HG02678 (cell line): ENCODE data around the gene MPPED2.

Source experiments
- ATAC-seq: cut with Tn5 transposase; IDR thresholded peaks from one replicate; pipeline ENCODE4 v1.9.1; 2021; ENCODE audit warnings: mild to moderate bottlenecking, moderate library complexity; ENCODE audit not compliant: unreplicated experiment

The MPPED2 gene

GRCh38 chr11:30455025-30455424 lies 131.1 kb downstream of the MPPED2 start:
- no peak for ATAC-seq

- no peak for ATAC-seq
Observed at GRCh38 chr11:30454541-30454940, 131.6 kb downstream of the MPPED2 start.

- ATAC-seq, result no peak
Observed at GRCh38 chr11:30454111-30454510, 132.0 kb downstream of the MPPED2 start.

GRCh38 chr11:30453705-30454104 lies 132.4 kb downstream of the MPPED2 start:
- no peak for ATAC-seq

- no peak for ATAC-seq
Observed at GRCh38 chr11:30452842-30453241, 133.3 kb downstream of the MPPED2 start.

GRCh38 chr11:30452114-30452513 lies 134.0 kb downstream of the MPPED2 start:
- ATAC-seq, result no peak

- ATAC-seq, result no peak
Observed at GRCh38 chr11:30451626-30452025, 134.5 kb downstream of the MPPED2 start.

- ATAC-seq, result no peak
Observed at GRCh38 chr11:30451167-30451566, 135.0 kb downstream of the MPPED2 start.

GRCh38 chr11:30447058-30447640 lies 139.0 kb downstream of the MPPED2 start:
- no peak for ATAC-seq

- ATAC-seq, result no peak
Observed at GRCh38 chr11:30446520-30446919, 139.6 kb downstream of the MPPED2 start.

- ATAC-seq, result no peak
Observed at GRCh38 chr11:30445056-30445455, 141.1 kb downstream of the MPPED2 start.

GRCh38 chr11:30440510-30440909 lies 145.6 kb downstream of the MPPED2 start:
- no peak for ATAC-seq

- no peak for ATAC-seq
Observed at GRCh38 chr11:30436801-30437200, 149.4 kb downstream of the MPPED2 start.

GRCh38 chr11:30435488-30435887 lies 150.7 kb downstream of the MPPED2 start:
- ATAC-seq, result no peak

GRCh38 chr11:30434901-30435300 lies 151.3 kb downstream of the MPPED2 start:
- ATAC-seq, result no peak

- no peak for ATAC-seq
Observed at GRCh38 chr11:30433831-30434230, 152.3 kb downstream of the MPPED2 start.

GRCh38 chr11:30432716-30433115 lies 153.4 kb downstream of the MPPED2 start:
- ATAC-seq, result no peak

- ATAC-seq, result no peak
Observed at GRCh38 chr11:30432178-30432577, 154.0 kb downstream of the MPPED2 start.

- no peak for ATAC-seq
Observed at GRCh38 chr11:30431127-30431814, 154.9 kb downstream of the MPPED2 start.

- no peak for ATAC-seq
Observed at GRCh38 chr11:30429550-30429949, 156.6 kb downstream of the MPPED2 start.

- no peak for ATAC-seq
Observed at GRCh38 chr11:30426781-30427180, 159.4 kb downstream of the MPPED2 start.

GRCh38 chr11:30424844-30425243 lies 161.3 kb downstream of the MPPED2 start:
- ATAC-seq, result no peak

GRCh38 chr11:30424321-30424720 lies 161.8 kb downstream of the MPPED2 start:
- ATAC-seq, result no peak
